NCI-H460 (cell line): ENCODE measurements around the gene SPHK1. TPM values are rescaled to one million over a fixed set of nuclear protein-coding genes. Genes with fewer than 3 reads are reported as not detected.

Source experiments
- DNase-seq: peaks from one replicate; pipeline ENCODE4 v3.0.0-alpha.2; 2016; ENCODE audit warnings: low read depth; ENCODE audit errors: extremely low read depth
- total RNA-seq: library from RNA; depleted of rRNA; stranded (reverse); fragments of >200 nt; shearing (Covaris generic); gene quantifications from 2 replicates; pipeline ENCODE4 v1.2.3, GENCODE V29; 2014

SPHK1 gene
- total RNA-seq, 1 experiment from 2014 or later: 9.6 TPM

DNA sequence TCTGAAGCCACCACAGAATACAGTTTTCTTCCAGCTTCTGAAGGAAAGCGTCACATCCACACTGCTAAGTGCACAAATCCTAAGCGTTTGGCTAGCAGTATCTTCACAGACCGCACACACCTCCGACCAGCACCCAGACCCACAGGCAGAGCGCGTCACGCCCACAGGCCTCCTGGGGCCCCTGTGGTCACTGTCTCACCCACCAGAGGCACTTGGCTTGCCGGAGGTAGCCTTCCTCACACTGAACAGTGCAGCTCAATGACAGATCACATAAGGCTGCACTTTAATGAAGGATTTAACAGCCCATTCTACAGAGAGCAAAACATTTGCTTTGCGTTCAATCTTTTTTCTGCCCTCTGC is 21.2 kb downstream of the SPHK1 start:
- no peak for DNase-seq

DNA sequence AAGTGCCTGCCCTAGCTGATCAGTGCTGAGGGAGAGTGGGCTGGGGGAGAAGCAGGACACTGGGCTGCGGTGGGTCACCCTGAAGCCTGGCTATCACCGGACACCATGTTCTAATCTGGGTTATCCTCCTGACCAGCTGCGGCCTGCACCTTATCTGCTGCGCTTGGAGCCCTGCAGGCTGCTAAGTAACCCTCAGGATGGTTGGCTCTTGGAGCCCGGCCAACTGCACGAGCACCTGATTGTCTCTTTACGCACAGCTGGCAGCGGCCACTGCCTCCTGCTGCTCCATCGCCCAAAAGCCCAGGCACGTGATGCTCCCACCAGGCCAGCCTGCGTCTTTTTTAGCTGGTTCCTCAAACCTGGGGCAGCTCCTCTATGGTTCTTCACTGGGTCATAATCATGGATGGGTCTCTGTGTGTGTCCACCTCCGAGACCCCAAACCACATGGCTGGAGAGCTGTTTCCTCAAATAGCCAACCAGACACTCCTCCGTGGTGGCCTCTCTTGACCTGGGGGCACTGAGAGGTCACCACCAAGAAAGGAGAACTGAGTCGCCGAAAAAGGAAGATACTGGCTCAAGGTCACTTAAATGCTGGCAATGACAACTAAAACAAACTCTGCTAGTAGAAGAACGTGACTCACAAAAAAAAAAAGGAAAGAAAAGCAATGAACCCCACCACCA is 21.7 kb downstream of the SPHK1 start:
- DNase-seq: no peak

DNA sequence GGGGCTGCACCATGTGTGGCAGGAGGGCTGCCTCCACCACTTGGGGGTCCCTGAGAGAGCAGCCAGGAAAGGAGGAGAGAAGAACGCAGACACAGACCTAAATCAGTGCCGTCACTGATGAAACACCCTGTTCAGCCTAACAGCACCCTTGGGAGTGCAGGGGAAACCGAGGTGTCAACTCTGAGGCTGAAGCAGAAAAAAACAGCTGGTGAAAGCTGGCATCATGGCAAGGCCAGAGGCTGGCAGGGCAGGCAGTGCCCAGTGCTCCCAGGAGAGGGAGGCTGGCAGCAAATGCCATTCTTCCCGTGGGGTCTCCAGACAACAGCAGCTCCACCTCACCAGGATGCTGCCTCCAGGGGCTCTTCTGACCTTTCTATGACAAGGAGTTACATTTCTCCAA is 23.1 kb downstream of the SPHK1 start:
- DNase-seq: no peak

DNA sequence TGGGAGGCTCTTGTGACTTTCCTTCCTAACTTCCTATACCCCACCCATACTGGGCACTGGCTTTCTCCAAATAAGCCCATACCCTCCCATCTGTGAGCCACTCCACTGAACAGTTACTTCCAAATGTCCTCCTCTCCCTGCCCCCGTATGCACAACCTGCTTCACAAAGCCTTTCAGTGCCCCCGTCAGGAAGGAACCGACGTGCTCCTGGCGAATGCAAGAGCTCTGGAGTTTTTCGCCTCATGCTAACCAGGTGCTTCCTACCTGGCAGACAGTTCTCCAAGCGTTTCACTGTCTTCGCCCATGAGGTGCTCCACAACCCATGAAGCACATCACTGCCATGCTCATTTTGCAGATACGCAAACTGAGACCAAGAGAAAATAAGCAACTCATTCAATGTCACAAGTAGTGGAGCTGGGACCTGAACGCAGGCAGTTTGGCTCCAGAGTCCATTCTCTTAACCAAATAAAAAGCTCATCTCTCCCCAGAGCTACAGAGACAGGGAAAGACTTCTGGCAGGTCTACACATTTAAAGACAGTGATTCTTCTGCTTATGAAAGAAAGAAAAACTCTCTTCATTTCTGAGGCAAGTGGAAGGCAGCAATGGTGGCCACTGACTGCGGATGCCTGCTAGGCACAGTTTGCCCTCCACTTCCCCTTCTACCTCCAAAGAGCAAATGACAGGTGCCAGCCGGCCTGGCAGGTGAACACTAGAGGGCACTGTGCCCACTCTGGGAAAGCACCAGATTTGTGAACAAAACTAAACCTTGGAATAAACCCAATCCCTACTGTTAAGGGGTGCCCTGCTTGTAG is 23.8 kb downstream of the SPHK1 start:
- peak; percentile 53 for DNase-seq

DNA sequence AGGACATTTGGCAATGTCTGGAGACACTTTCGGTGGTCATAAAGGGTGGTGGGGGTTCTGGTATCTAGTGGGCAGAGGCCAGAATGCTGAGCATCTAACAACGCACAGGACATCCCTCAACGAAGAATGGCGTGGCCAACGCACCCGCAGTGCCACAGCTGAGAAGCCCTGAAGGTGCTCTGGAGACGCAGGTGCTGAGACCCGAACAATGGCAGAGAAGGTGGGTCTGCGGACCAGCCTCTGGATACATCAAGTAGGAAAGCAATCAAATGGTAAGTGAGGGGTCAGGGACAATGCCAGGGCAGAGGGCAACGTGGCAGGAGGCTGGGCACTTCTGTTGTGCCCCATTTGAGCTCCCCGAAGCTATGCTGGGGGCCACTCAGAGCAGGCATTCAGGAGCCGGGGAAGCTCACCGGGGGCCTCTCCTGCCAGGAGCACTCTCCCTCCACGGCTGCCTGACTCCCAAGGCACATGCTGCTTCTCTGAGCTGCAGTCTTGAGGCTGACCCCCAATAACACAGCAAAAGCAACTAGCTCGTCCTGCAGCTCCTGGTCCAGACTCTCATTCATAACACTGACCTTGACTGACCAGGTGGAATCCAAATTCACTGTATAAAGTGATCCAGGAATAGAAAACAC is 26.0 kb downstream of the SPHK1 start:
- no peak for DNase-seq

DNA sequence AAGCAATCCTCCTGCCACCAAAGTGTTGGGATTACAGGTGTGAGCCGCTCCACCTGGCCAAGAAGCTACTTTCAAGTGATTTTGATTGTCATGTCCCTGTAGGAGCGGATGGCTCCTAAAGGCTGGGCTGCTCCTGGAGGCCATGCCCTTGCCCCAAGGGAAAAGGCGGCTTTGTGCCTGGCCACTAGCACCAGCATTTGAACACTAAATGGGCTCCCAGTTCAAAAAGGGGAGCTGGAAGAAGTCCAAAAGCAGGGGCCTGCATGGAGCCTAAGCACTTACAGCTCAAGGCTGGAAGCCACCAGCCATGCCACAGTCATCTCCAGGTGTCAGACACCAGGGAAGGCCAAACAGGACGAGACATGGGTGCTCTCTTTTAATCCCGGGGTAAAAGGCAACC is 26.8 kb downstream of the SPHK1 start:
- no peak for DNase-seq

DNA sequence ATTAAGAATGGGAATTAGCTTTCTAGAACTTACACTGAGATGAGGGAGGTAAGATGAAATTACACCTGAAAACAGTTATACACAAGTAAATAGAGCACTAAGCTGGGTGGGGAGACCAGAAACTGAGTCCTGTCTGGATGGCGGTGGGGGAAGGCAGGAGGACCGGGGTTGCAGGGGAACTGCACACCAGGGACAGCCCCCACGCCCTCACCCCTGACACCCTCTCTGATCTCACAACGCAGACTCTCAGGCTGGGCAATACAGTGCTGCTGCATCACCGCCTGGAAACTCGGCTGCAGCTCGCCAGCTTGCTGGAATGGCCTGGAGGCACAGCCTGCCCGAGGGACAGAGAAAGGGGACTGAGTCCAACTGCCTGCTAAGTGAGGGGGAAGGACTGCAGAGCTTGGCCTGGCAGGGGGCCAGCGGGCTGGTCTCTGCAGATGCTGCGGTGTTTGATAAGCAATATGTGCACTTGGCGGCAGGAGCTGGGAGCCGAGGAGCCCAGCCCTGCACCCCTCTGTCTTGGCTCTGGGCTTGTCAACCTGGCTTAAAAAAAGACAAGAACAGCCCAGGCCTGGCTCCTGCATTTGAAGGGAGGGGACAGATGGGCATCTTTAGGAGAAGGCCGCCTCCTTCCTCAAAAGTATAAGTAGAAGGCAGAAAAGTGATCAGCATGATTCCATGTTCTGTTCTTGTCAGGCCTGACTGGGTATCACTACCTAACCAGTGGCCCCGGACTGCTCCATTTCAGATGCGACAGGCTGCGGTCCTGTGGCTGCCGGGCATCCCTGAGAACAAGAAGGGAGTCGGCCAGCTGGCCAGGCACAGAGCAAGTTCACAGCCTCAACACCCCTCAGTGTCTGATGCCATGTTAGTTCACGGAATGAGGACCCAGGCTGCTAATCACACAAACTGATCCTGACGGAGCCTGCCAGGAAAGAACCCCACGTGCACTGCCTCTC is 30.2 kb downstream of the SPHK1 start:
- no peak for DNase-seq

DNA sequence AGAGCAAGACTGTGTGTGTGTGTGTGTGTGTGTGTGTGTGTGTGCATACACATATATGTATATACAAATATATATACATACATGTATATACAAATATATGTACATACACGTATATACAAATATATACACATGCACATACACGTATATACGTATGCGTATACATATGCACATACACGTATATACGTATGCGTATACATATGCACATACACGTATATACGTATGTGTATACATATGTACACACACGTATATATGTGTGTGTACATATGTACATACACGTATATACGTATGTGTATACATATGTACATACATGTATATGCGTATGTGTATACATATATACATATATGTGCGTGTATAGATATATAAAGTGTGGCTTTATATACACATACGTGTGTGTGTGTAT is 31.4 kb downstream of the SPHK1 start:
- DNase-seq: no peak

DNA sequence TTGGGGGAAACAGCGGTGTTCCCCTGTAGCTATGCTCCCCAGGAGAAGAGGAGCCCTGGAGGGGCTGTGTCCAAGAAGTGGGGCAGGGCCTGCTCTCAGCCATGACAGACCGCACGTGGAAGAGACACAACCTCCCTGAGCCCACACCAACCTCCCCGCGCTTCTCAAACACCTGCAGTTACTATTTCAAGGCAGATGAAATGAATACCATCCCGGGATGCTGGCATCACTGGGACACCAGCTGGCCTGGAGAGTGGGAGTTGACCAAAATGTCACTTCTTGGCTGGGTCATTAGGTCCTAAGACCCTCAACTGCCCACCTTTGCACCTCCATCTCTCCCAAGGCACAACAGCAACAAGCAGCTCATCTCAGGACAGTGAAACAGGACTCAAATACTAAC is 32.0 kb downstream of the SPHK1 start:
- DNase-seq: no peak

DNA sequence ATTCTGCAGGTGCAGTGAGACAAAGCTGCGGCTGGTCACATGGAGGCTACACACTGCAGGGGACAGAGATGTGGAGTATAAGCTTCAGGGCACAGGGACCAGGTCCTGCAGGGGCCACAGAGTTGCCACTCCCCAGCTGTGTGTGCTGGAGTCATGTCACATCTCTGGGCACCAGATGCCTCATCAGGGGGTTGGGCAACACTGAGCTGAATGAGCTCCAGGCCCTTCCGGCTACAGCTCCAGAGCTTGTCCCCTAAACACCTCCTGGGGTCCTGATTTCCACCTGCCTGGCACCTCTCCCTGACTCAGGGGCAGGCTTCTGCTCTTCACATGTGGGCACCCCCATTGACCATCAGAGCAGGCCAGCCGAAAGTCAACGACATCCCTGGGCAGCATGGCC is 32.5 kb downstream of the SPHK1 start:
- no peak for DNase-seq

DNA sequence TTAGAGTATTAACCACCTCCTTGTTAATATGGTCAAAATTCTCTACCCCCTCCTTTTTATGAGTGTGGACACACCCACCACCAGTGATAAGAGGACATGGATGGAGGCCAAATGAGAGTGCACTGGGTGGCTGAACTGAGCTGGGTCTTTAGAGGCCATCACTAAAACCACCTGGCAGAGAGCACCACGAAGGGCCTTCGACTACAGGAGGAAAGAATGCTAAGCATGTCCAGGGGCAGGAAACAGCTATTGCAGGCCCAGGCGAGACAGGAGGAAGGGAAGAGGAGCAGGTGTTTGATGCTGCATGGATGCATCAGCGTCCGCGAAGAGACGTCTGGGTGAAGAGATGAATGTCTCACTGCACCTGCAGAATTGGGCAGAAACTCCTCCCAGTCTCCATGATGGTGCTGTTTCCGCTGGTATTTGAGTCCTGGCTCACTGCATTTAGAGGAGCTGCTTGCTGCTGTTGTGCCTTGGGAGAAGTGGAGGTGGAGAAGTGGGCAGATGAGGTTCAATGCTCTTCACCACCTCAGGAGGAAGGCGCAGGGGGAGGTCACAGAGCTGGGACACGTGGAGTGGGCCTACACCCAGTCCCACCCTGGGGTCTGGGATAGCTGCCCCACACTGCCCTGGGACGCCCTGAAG is 33.2 kb downstream of the SPHK1 start:
- DNase-seq: no peak

DNA sequence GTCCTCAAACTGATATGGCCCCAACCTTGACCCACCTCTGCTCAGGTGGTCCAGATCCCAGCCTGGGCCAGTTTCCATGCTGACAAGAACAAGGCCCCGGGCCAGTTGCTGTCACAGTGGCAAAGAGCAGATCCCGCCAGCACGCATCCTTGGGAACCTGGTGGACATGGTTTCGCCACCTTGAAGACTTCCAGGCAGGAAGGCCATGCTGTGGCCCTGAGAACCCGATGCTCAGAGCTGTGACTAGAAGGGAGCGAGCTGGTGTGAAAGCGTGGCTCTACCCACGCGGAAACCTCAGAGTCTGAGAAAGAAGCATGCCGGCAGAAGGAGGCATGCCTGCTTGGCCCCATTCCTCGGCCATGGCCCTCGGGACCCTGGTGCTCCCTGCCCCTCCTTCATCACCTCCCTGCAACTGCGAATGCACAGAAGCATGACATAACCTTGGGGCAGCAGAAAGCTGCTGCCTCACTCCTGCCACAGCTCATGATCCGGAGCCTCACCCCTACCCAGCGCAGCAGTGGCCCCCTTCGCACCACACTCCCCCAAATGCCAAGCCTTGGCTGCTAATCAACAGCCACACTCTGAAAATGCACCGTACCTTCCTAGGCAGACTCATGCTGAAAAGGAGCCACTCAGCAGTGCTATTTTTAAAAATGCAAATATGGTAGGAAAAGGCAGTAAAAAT is 35.3 kb downstream of the SPHK1 start:
- DNase-seq: no peak

DNA sequence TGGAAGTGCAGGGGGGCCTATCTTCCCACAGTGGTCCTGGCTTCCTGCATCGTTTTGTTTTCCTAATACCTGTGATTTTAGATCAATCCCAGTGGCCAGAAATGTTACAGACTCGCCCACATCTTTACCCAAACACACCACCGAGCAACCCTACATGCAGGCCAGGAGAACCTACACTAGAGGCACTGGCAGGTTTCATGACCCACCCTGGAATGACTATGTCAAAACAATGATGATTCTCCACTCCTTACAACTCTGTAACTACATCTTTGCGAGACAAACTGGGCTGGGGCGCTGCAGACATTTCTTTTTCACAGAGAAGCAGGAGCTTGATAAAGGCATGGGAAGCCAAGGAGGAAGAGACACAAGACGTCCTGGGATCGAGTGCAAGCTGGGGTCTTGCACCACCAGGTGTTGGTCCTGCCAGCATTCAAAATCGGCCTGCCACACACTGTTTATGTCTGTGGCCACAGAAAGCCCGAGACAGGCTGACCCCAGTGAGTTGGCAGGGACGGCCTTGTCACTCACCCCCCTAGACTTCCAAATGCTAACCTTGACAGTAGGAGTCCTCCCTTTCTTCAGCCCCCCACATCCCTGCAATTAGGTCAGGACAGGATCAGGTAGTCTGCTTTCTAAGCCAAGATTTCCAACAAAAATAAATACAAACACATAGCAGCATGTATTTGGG is 36.1 kb downstream of the SPHK1 start:
- DNase-seq: no peak

DNA sequence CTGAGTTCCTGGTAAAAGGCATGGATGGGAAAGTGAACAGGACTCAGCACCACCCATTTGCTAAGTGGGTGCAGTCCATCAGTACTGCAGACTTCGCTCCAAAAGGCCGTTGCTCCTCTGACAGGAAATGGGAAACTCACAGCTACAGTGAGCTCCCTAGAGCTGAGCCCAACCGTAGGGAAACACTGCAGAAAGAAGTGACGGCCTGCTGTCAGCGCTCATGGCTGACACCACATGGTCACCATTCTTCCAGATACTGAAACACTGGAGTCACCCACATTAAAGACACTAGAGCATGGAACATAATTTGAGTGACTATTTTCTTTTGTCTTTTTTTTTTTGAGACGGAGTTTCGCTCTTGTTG is 36.6 kb downstream of the SPHK1 start:
- DNase-seq: no peak

DNA sequence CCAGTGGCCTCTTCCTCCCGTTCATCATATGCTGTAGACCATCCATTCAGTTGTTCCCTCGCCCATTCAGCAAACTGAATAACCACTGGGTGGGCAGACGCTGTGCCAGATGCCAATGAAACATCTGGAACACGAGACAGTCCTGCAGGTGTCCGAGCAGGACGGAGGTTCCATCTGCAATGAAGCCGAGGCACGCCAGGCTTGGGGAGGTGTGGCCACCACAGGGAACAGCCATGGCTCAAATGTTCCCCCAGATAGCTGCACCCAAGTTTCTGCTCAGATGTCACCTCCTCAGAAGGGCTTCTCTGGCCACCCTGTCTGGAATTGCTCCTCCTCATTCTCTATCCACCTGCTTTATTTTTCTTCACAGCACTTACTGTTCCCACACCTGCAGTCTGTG is 38.0 kb downstream of the SPHK1 start:
- DNase-seq: no peak

DNA sequence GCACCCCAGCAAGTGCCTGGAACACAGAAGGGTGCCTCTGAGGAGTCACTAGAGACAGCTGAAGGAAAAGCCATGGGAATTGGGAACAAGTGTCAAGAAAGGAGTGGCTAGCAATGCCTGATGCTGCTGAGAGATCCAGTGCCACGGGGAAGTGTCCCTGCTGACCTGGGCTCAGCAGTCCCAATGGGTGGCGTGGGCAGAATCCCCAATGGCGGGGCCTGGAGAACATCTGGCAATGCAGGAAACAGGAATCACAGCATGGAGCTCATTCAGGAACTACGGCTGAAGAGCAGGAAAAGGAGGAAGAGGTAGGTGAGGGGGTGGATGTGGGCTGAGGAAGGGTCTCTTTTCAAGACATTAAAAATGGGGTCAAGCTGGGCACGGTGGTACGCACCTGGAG is 38.5 kb downstream of the SPHK1 start:
- DNase-seq: no peak

DNA sequence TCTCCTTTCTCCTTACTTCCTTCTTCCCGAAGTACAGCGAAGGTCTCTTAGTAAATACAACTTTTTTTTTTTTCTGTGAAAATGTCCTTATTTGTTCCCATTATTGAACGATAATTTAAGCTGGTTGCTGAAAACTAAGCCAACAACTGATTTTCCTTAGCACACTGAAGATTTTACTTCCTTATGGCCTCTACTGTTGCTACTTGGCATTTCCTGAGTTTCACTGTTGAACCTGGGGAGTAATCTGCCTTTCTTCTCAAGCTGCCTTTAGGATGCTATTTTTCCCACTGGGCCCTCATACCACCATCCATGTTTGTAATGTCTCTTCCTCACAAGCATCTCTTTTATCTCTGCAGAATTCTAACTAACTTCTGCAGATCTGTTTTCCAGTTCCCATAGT is 42.4 kb downstream of the SPHK1 start:
- no peak for DNase-seq

DNA sequence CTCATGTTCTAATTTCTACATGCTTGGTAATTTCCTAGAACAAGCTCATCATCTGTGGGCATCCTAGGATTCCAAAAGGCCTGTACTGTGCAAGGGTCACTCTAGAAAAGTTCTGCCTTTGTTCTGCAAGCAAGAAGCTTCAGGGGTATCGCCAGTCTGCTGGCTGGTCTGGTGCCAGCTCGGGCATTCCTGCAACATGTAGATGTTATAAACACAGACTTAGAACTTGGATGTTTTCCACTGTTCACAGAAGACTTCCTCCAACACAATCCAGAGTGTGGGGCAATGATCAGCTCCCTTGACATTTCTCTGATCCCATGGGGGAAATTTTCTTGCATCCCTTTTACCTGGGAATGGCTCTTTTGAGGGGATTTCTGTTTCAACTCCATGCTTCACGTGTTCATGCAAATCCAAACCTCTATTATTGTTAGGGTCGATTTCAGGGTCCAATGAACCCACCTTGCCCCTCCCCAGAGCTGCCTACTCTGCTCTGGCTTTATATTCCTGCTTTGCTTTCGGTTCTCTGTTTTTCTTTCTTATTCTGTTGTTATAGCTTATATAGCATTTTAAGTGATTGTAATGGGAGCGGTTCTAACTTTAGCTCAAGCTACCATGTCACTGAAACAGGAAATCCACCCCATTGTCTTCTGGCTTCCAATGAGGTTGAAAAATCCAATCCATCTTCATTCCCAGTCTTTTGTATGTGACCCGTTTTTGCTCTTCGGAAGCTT is 43.3 kb downstream of the SPHK1 start:
- DNase-seq: no peak

DNA sequence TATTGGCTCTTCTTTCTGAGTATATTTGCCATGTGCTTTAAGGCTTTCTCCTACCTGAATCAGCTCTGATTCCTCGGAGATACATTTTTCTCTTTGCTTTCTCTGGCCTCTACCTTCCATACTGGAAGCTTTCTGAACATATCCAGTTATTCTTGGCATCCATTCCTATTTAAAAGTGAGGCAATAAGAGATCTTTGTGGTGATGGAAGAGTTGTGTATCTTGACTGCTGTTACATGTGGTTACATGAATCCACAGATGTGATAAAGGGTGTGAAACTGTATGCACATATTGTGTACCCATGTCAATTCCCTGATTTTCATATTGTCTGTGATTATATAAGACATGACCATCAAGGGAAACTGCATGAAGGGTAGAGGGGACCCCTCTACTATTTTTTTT is 44.1 kb downstream of the SPHK1 start:
- DNase-seq: no peak
